Psoas muscle (tissue), 8 donors: Measurements from ENCODE around the gene KCNJ11. TPM values are rescaled to one million over a fixed set of nuclear protein-coding genes. Genes with fewer than 3 reads are reported as not detected.

Experiments used
- ATAC-seq, 4 donors: fragments of 200-7000 bp; cut with Tn5 transposase; one replicate each; pipeline ENCODE4 v1.9.1; 2020; ENCODE audit warnings: moderate library complexity in 3 of 4, mild to moderate bottlenecking in 2 of 4
- DNase-seq, 2 donors: peaks; one replicate each; pipeline ENCODE4 v3.0.0-alpha.2; 2020
- H3K27ac ChIP-seq: fragments of 200-600 bp; one replicate; pipeline ENCODE4 v1.8.0; 2022
- H3K27me3 ChIP-seq, 3 donors: fragments of 200-600 bp in 1 of 3; one replicate each; pipeline versions ENCODE4 v1.6.1 to v1.8.0; 2013 to 2022; ENCODE audit warnings: low read length in 2 of 3, mild to moderate bottlenecking in 2 of 3, moderate library complexity in 1 of 3; ENCODE audit not compliant: insufficient read depth in 3 of 3
- H3K36me3 ChIP-seq, 2 donors: fragments of 200-600 bp in 1 of 2; one replicate each; pipeline versions ENCODE4 v1.6.1 to v1.8.0; 2013 to 2022; ENCODE audit warnings: low read depth in 1 of 2, mild to moderate bottlenecking in 1 of 2, moderate library complexity in 1 of 2; ENCODE audit not compliant: insufficient read depth in 1 of 2
- H3K4me1 ChIP-seq: fragments of 200-600 bp; one replicate; pipeline ENCODE4 v1.8.0; 2022
- H3K4me3 ChIP-seq: fragments of 200-600 bp; one replicate; pipeline ENCODE4 v1.8.0; 2022; ENCODE audit warnings: mild to moderate bottlenecking
- H3K9me3 ChIP-seq: fragments of 200-600 bp; one replicate; pipeline ENCODE4 v1.8.0; 2022
- CTCF ChIP-seq: fragments of 200-600 bp; IDR thresholded peaks from one replicate; pipeline ENCODE4 v1.8.0; 2022; ENCODE audit warnings: antibody characterized with exemption
- WGBS, 3 donors: extraction: QIAGEN DNeasy Blood & Tissue Kit; methylation state at CpG; one replicate each; pipeline versions ENCODE4 v1.1.6 to v1.1.7; 2013; 5-methylcytosine and 5-hydroxymethylcytosine counted together
- intact Hi-C, 2 donors: fragments of 100-400 bp; cut with DNase I; formaldehyde crosslinking; loops; one replicate each; pipeline versions ENCODE4 v1.11.0 to v1.14.2; 2022
- polyA plus RNA-seq, 3 donors: library from polyadenylated mRNA; stranded (reverse); fragments of 200-250 nt; gene quantifications; one replicate each; pipeline ENCODE4 v1.2.3, GENCODE V29; 2013
- total RNA-seq, 4 donors: library from RNA; stranded (reverse); fragmentation: NEBNext Ultra II Directional in 2 of 4; extraction: Animal tissue kit (Norgen Biotek cat#: 25700) in 2 of 4; gene quantifications; one replicate each; pipeline versions ENCODE4 v1.2.1 to v1.2.4, GENCODE V29; 2021 to 2023
- donor health status: healthy with polysubstance abuse.
- donor health status: DM: no; HTN: no; CAD: no; lungs with moderate emphysema.
- donor health status: Bipolar disorder and iron deficiency.
- donor health status: healthy.
- donor health status: DM: yes; HTN: yes; CAD: no.
- donor health status: DM: no; HTN: no; CAD: no.
- donor health status: DM: no; HTN: no; CAD: no.
- donor health status: DM: yes; HTN: yes; CAD: no.

The KCNJ11 gene
- total and polyA plus RNA-seq, 7 donors: 66.5 to 173 (median 88.4) TPM

- H3K9me3 ChIP-seq: no peaks in the 10 kb centered on the region
- no peak overlapping the region for H3K4me3 ChIP-seq
- WGBS, 3 donors: 79 to 81% (median 81%) methylated on average over 9 of the region's 9 CpGs
- H3K36me3 ChIP-seq: no peaks in the 10 kb centered on the region
- no peak for TF ChIP-seq CTCF
- DNase-seq (no peak), ATAC-seq (no peak)
- no peak overlapping the region for H3K27ac ChIP-seq
- intact Hi-C loops: no loop called here
- H3K27me3 ChIP-seq: no peaks in the 10 kb centered on the region
- peaks cover 24% of the 10 kb centered on the region for H3K4me1 ChIP-seq
Measured at GRCh38 chr11:17412488-17413180, 24.2 kb upstream of the KCNJ11 start.

DNA sequence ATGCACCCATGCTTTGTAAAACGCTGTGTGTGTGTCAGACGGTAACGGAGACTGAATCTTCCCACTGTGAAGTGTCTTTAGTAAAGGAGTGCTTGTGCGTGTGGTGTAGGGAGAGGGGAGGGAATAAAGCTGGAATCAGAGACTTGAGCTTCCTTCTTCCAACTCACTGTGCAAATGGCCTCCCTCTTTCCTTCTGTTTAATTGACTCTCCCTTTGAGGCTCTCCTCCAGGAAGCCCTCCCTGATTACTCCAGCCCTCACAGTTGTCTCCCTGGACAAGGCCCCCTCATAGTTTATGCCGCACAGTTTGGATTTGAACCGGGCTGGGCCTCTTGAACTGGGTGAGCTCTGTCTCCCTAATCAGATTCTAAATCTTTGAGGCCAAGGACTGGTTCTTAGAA is 23.0 kb upstream of the KCNJ11 start:
- intact Hi-C loops: no loop called here
- 82 to 87% (median 84%) methylated on average over 6 of the region's 6 CpGs for WGBS, 3 donors

DNA sequence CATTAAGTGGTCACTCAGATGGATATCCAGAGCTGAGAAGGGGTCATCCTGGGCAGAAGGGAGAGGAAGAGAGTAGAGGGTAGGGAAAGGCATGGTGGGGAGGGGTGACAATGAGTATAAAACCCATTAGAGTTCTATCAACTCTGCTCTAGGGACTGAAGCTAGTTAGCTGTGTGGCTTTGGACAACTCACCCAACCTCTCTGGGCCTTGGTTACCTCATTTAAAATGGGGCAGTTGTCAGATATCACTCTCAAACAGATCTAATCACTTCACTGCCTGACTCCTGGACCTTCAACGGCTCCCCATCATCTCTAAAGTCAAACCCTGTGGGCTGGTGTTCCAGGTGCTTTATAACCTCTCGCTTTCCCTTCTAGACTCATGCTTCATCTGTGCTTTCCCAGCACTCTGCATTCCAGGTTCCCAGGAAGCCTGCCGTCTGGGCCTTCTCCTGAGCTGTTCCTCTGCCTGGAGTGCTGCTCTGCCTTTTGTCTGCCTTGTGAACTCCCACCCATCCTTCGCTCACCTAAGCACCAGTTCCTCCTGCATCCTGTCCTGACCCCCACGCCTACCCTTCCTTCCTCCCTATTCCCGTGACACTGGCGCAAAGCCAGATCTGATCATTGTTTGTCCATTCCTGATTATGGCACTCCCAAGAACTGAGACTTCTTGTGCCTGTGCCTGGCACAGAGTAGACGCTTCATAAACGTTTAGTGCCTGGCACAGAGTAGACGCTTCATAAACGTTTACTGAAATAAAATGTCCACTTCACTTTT is 22.3 kb upstream of the KCNJ11 start:
- 62 to 68% (median 62%) methylated on average over 11 of the region's 11 CpGs for WGBS, 3 donors

More for the DNA sequence above, 23.0 kb upstream of the KCNJ11 start:
- Histone ChIP-seq H3K9me3 (no peaks in the 10 kb centered on the region), H3K27ac (no peak overlapping the region), H3K4me1 (peaks cover 19% of the 10 kb centered on the region), H3K27me3 (no peaks in the 10 kb centered on the region), H3K36me3 (no peaks in the 10 kb centered on the region), H3K4me3 (no peak overlapping the region)
- DNase-seq (no peak), ATAC-seq (no peak)
- TF ChIP-seq CTCF: no peak

DNA sequence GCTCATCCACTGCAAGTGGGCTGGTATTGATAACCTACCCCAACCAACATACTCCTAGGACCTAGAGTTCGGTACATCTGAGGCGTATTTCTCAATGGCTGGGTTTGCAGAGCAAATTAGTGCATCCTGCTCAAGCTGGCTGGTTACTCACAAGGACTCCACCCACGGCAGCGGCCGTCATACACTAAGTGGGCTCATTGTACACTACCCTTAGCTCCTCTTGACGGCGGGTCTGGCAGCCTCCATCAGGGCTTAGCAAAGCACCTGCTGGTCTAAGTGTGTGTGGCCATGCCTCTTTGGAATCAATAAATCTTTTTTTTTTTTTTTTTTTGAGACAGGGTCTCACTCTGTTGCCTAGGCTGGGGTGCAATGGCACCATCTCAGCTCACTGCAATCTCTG is 20.2 kb upstream of the KCNJ11 start:
- no peaks in the 10 kb centered on the region for H3K9me3 ChIP-seq
- no peak for ATAC-seq
- WGBS, 3 donors: 71 to 91% (median 78%) methylated on average over 7 of the region's 7 CpGs
- H3K36me3 ChIP-seq: no peaks in the 10 kb centered on the region
- no peak for TF ChIP-seq CTCF
- peaks cover 27% of the 10 kb centered on the region for H3K4me1 ChIP-seq
- DNase-seq: no peak
- H3K4me3 ChIP-seq: no peak overlapping the region
- H3K27ac ChIP-seq: no peak overlapping the region
- intact Hi-C loops: no loop called here
- no peaks in the 10 kb centered on the region for H3K27me3 ChIP-seq

More for the DNA sequence above, 22.3 kb upstream of the KCNJ11 start:
- DNase-seq (no peak), ATAC-seq (no peak)
- Histone ChIP-seq H3K4me1 (peaks cover 20% of the 10 kb centered on the region), H3K36me3 (no peaks in the 10 kb centered on the region), H3K27me3 (no peaks in the 10 kb centered on the region), H3K9me3 (no peaks in the 10 kb centered on the region), H3K27ac (no peak overlapping the region), H3K4me3 (no peak overlapping the region)
- no peak for TF ChIP-seq CTCF
- intact Hi-C loops: no loop called here
